ENCODE results near the gene HADHA.
A peak's percentile ranks its signal among the peaks of the same experiment; 100 is the strongest.
"Not testable (repeated sequence)": the region's sequence is repeated elsewhere in the genome, so short reads cannot be mapped to it uniquely, and the experiment has no call there.

HADHA gene

GRCh38 chr2:26268670-26269385 lies 24.4 kb upstream of the HADHA start:
- not testable (repeated sequence) for H3K27ac Mint-ChIP-seq; ATAC-seq (replicated peaks)

GRCh38 chr2:26268213-26268612 lies 23.8 kb upstream of the HADHA start:
- ATAC-seq (replicated peaks) = no peak
- Mint-ChIP-seq H3K4me1 (ENCODE audit: low read depth in 2 of 2) (peaks cover 0 to 4% of the 10 kb centered on the region in 2 donors), H3K27ac (no peak overlapping the region), H3K36me3 (ENCODE audit: insufficient read depth) (peaks cover 43% of the 10 kb centered on the region), H3K27me3 (no peaks in the 10 kb centered on the region), H3K9me3 (no peaks in the 10 kb centered on the region), H3K4me3 (no peak overlapping the region)
- DNase-seq = no peak

More at GRCh38 chr2:26268670-26269385, 24.4 kb upstream of the HADHA start:
- not testable (repeated sequence) for DNase-seq; H3K27me3 Mint-ChIP-seq; H3K4me3 Mint-ChIP-seq; H3K4me1 Mint-ChIP-seq (ENCODE audit: low read depth in 2 of 2); H3K9me3 Mint-ChIP-seq
- peaks cover 49% of the 10 kb centered on the region for H3K36me3 Mint-ChIP-seq (ENCODE audit: insufficient read depth)

GRCh38 chr2:26258836-26259235 lies 14.4 kb upstream of the HADHA start:
- H3K27me3 Mint-ChIP-seq; H3K27ac Mint-ChIP-seq; DNase-seq; H3K4me3 Mint-ChIP-seq; ATAC-seq (replicated peaks); H3K9me3 Mint-ChIP-seq; H3K4me1 Mint-ChIP-seq (ENCODE audit: low read depth in 2 of 2): not testable (repeated sequence)
- peaks cover 15% of the 10 kb centered on the region for H3K36me3 Mint-ChIP-seq (ENCODE audit: insufficient read depth)

GRCh38 chr2:26255759-26256384 lies 11.4 kb upstream of the HADHA start:
- Mint-ChIP-seq H3K36me3 (ENCODE audit: insufficient read depth) (peaks cover 15% of the 10 kb centered on the region), H3K4me3 (no peak overlapping the region), H3K27ac (no peak overlapping the region), H3K4me1 (ENCODE audit: low read depth in 2 of 2) (peaks cover 11 to 14% of the 10 kb centered on the region in 2 donors), H3K9me3 (no peaks in the 10 kb centered on the region), H3K27me3 (no peaks in the 10 kb centered on the region)
- DNase-seq (no peak), ATAC-seq (replicated peaks) (no peak)

DNA sequence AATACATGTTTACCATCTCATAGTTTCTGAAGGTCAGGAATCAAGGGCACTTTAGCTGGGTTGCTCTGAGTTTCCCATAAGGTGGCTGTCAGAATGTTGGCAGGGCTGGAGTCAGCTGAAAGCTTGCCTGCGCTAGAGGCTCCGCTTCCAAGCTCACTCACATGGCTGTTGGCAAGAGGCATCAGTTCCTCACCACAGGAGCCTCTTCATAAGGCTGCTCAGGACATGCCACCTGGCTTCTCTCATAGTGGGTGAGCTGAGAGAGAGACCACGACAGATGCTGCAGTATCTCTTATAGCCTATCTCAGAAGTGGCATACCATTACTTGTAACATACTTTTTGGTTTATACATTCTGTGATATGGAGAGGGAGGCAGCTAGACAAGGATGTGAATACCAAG lies 7.5 kb upstream of the HADHA start:
- Mint-ChIP-seq H3K27ac (no peak overlapping the region), H3K4me1 (ENCODE audit: low read depth in 2 of 2) (peaks cover 14 to 32% of the 10 kb centered on the region in 2 donors), H3K9me3 (no peaks in the 10 kb centered on the region), H3K27me3 (no peaks in the 10 kb centered on the region), H3K36me3 (ENCODE audit: insufficient read depth) (peaks cover 20% of the 10 kb centered on the region), H3K4me3 (no peak overlapping the region)
- ATAC-seq (replicated peaks) (no peak), DNase-seq (no peak)

- H3K9me3 Mint-ChIP-seq = no peaks in the 10 kb centered on the region
- peaks cover 25 to 46% of the 10 kb centered on the region in 2 donors for H3K4me1 Mint-ChIP-seq (ENCODE audit: low read depth in 2 of 2)
- ATAC-seq (replicated peaks) (no peak), DNase-seq (no peak)
- H3K27me3 Mint-ChIP-seq = no peaks in the 10 kb centered on the region
- H3K27ac Mint-ChIP-seq = no peak overlapping the region
- H3K4me3 Mint-ChIP-seq = no peak overlapping the region
- H3K36me3 Mint-ChIP-seq (ENCODE audit: insufficient read depth) = peaks cover 24% of the 10 kb centered on the region
These were observed 5.2 kb upstream of the HADHA start for GRCh38 chr2:26249625-26250024.

- H3K27me3 Mint-ChIP-seq = no peaks in the 10 kb centered on the region
- peaks cover 39 to 57% of the 10 kb centered on the region in 2 donors for H3K4me1 Mint-ChIP-seq (ENCODE audit: low read depth in 2 of 2)
- ATAC-seq (replicated peaks) = no peak
- H3K9me3 Mint-ChIP-seq = no peaks in the 10 kb centered on the region
- peak overlapping the region; percentile 99 to 100 for H3K4me3 Mint-ChIP-seq
- peak overlapping the region in 1 of 2 donors; percentile 67 for H3K27ac Mint-ChIP-seq
- H3K36me3 Mint-ChIP-seq (ENCODE audit: insufficient read depth) = peaks cover 38% of the 10 kb centered on the region
- DNase-seq = no peak
These were observed 2.4 kb upstream of the HADHA start for GRCh38 chr2:26246818-26247217.

- H3K9me3 Mint-ChIP-seq = no peaks in the 10 kb centered on the region
- DNase-seq (no peak), ATAC-seq (replicated peaks) (no peak)
- H3K27ac Mint-ChIP-seq = peak overlapping the region; percentile 100
- no peaks in the 10 kb centered on the region for H3K27me3 Mint-ChIP-seq
- H3K4me1 Mint-ChIP-seq (ENCODE audit: low read depth in 2 of 2) = peaks cover 35 to 58% of the 10 kb centered on the region in 2 donors
- H3K36me3 Mint-ChIP-seq (ENCODE audit: insufficient read depth) = peaks cover 38% of the 10 kb centered on the region
- H3K4me3 Mint-ChIP-seq = peak overlapping the region; percentile 99 to 100
These were observed 1.4 kb upstream of the HADHA start for GRCh38 chr2:26245810-26246209.

DNA sequence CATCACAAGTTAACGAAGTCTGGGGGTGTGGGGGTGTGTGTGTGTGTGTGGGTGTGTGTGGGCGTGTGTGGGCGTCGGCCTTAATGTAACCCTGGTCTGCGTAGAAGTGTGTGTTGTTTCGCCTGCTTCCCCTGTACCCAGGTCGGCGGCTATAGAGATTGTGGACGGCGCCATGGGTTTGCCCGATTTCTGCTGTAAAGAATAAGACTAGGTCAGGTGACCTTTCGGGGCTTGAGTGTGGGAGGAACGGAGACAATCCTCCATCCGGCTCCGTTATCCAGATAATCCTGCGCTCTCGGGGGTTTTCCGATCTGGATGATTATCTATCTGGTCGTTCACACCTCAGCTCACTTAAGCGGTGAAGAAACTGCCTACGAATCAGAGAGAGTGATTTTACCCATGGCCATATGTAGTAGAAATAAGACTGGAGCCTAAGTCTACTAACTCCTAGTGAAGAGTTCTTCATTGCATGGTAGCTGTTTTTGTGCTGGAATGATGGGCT lies 850 bp upstream of the HADHA start:
- peak; percentile 61 for ATAC-seq (replicated peaks)
- Mint-ChIP-seq H3K4me1 (ENCODE audit: low read depth in 2 of 2) (peaks cover 40 to 62% of the 10 kb centered on the region in 2 donors), H3K4me3 (peak overlapping the region; percentile 99 to 100), H3K27ac (peak overlapping the region; percentile 100), H3K36me3 (ENCODE audit: insufficient read depth) (peaks cover 38% of the 10 kb centered on the region), H3K9me3 (no peaks in the 10 kb centered on the region), H3K27me3 (no peaks in the 10 kb centered on the region)
- DNase-seq = peak in 2 of 3 experiments; percentile 37 to 40

- Mint-ChIP-seq H3K27ac (peak overlapping the region; percentile 100), H3K4me1 (ENCODE audit: low read depth in 2 of 2) (peaks cover 47 to 63% of the 10 kb centered on the region in 2 donors), H3K27me3 (no peaks in the 10 kb centered on the region), H3K4me3 (peak overlapping the region; percentile 99 to 100), H3K36me3 (ENCODE audit: insufficient read depth) (peaks cover 39% of the 10 kb centered on the region), H3K9me3 (no peaks in the 10 kb centered on the region)
- DNase-seq (peak in 1 of 3 experiments; percentile 3), ATAC-seq (replicated peaks) (no peak)
These were observed 743 bp downstream of the HADHA start for GRCh38 chr2:26243470-26244308.

GRCh38 chr2:26241928-26242436 lies 2.5 kb downstream of the HADHA start:
- DNase-seq = no peak
- Mint-ChIP-seq H3K27ac (no peak overlapping the region), H3K27me3 (no peaks in the 10 kb centered on the region), H3K4me1 (ENCODE audit: low read depth in 2 of 2) (peaks cover 45 to 56% of the 10 kb centered on the region in 2 donors), H3K36me3 (ENCODE audit: insufficient read depth) (peaks cover 41% of the 10 kb centered on the region), H3K9me3 (no peaks in the 10 kb centered on the region), H3K4me3 (peak overlapping the region; percentile 99 to 100)
- ATAC-seq (replicated peaks) = no peak

DNA sequence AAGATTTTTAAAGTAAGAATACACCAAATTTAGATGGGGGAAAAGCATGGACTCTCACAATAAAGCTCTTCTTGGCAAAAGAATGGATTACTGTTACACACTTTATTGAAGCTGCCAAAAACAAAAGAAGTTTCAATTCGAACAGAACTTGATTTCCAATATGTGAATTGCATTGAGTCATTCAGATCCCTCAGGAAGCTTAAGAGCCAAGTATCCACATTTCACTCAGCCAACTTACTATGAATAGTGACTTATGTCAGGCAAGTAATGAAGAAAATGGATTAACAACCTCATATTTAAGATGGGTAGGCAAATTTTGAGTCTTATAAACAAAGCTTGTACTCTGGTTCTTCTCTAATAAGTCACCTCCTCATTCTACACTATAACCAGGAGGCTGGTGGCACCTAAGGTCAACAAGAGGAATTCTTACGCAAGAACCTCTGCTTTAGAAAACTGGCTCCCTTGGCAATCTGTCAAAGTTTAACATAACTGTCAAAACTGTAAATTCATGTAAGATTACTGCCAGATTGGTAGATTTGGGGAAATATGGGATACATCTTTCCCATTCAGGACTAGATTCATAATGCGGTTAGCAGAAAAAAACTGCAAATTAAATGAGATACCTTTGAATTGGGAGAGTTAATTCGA lies 6.0 kb downstream of the HADHA start:
- H3K27me3 Mint-ChIP-seq = no peaks in the 10 kb centered on the region
- H3K4me1 Mint-ChIP-seq (ENCODE audit: low read depth in 2 of 2) = peaks cover 27 to 35% of the 10 kb centered on the region in 2 donors
- H3K9me3 Mint-ChIP-seq = no peaks in the 10 kb centered on the region
- no peak overlapping the region for H3K27ac Mint-ChIP-seq
- H3K36me3 Mint-ChIP-seq (ENCODE audit: insufficient read depth) = peaks cover 49% of the 10 kb centered on the region
- no peak for ATAC-seq (replicated peaks)
- no peak for DNase-seq
- no peak overlapping the region for H3K4me3 Mint-ChIP-seq

GRCh38 chr2:26237868-26238267 lies 6.6 kb downstream of the HADHA start:
- Mint-ChIP-seq H3K27ac (no peak overlapping the region), H3K4me3 (no peak overlapping the region), H3K27me3 (no peaks in the 10 kb centered on the region), H3K9me3 (no peaks in the 10 kb centered on the region), H3K4me1 (ENCODE audit: low read depth in 2 of 2) (peaks cover 22 to 30% of the 10 kb centered on the region in 2 donors), H3K36me3 (ENCODE audit: insufficient read depth) (peaks cover 48% of the 10 kb centered on the region)
- ATAC-seq (replicated peaks) = no peak
- DNase-seq = no peak
